Prostate gland (tissue), 2 donors: ENCODE measurements around the gene SFXN4. TPM values are rescaled to one million over a fixed set of nuclear protein-coding genes. Genes with fewer than 3 reads are reported as not detected.

Experiments used
- DNase-seq: peaks from one replicate; pipeline ENCODE4 v3.0.0-alpha.2; 2019; ENCODE audit warnings: low spot score
- H3K27ac ChIP-seq, 2 donors: fragments of 200-600 bp; sonication (generic); 2 replicates each; pipeline ENCODE4 v1.5.1; 2017 to 2019
- H3K27me3 ChIP-seq: fragments of 200-600 bp; sonication (generic); replicated peaks from 2 replicates; pipeline ENCODE4 v1.5.1; 2019; ENCODE audit not compliant: insufficient read depth
- H3K36me3 ChIP-seq, 2 donors: fragments of 200-600 bp; sonication (generic); 1 replicate in 1 of 2; 2 replicates in 1 of 2; pipeline versions ENCODE4 v1.5.1 to v1.8.1; 2017 to 2019
- H3K4me1 ChIP-seq: fragments of 200-600 bp; sonication (generic); replicated peaks from 2 replicates; pipeline ENCODE4 v1.5.1; 2019
- H3K4me3 ChIP-seq, 2 donors: fragments of 200-600 bp; sonication (generic); 2 replicates each; pipeline ENCODE4 v1.5.1; 2017 to 2019
- H3K9me3 ChIP-seq: fragments of 200-600 bp; sonication (generic); 2 replicates; pipeline ENCODE4 v1.5.1; 2017
- CTCF ChIP-seq, 4 experiments: fragments of 200-600 bp in 2 of 4; fragments of 450-650 bp in 2 of 4; sonication (generic) in 2 of 4; IDR thresholded peaks; 1 replicate in 3 of 4; 2 replicates in 1 of 4; pipeline ENCODE4 v1.5.1; 2016 to 2019; ENCODE audit warnings: antibody characterized with exemption in 4 of 4, mild to moderate bottlenecking in 2 of 4, moderate library complexity in 2 of 4
- POLR2A ChIP-seq: fragments of 450-650 bp; IDR thresholded peaks from one replicate; pipeline ENCODE4 v1.6.1; 2016; ENCODE audit warnings: antibody characterized with exemption, mild to moderate bottlenecking
- POLR2AphosphoS5 ChIP-seq: sonication (generic); formaldehyde crosslinking; IDR thresholded peaks from one replicate; pipeline ENCODE4 v1.6.1; 2017; ENCODE audit warnings: antibody characterized with exemption
- WGBS: methylation state at CpG from one replicate; pipeline ENCODE4 v1.1.5; 2018; 5-methylcytosine and 5-hydroxymethylcytosine counted together
- intact Hi-C: fragments of 100-400 bp; cut with DNase I; formaldehyde crosslinking; loops from one replicate; pipeline ENCODE4 v1.14.2; 2022
- total RNA-seq, 2 donors: library from RNA; depleted of rRNA; stranded (reverse); fragments of >200 nt; gene quantifications; one replicate each; pipeline ENCODE4 v1.1.0, GENCODE V29; 2016

SFXN4 gene
- total RNA-seq, 2 donors from 2014 or later: 19.7 to 22.7 TPM

GRCh38 chr10:119129721-119130120 is 35.8 kb downstream of the SFXN4 start:
- no peaks in the 10 kb centered on the region for H3K27me3 ChIP-seq
- TF ChIP-seq CTCF (IDR thresholded peaks at IDR 0.05): no peak
- no peak for TF ChIP-seq POLR2A
- no peak for TF ChIP-seq POLR2AphosphoS5
- intact Hi-C loops: no loop called here
- H3K4me3 ChIP-seq: no peak overlapping the region
- 78% methylated on average over 4 of the region's 4 CpGs for WGBS
- no peak for DNase-seq
- peaks cover 0 to 3% of the 10 kb centered on the region in 2 donors for H3K36me3 ChIP-seq
- H3K27ac ChIP-seq: no peak overlapping the region
- H3K9me3 ChIP-seq: no peaks in the 10 kb centered on the region
- no peaks in the 10 kb centered on the region for H3K4me1 ChIP-seq

- intact Hi-C loops: no loop called here
- H3K27me3 ChIP-seq: no peaks in the 10 kb centered on the region
- H3K4me1 ChIP-seq: no peaks in the 10 kb centered on the region
- no peak overlapping the region for H3K4me3 ChIP-seq
- TF ChIP-seq CTCF (IDR thresholded peaks at IDR 0.05) (no peak), POLR2AphosphoS5 (no peak), POLR2A (no peak)
- no peaks in the 10 kb centered on the region for H3K9me3 ChIP-seq
- no peak for DNase-seq
- no peaks in the 10 kb centered on the region for H3K36me3 ChIP-seq
- no peak overlapping the region for H3K27ac ChIP-seq
- 100% methylated on average over 2 of the region's 2 CpGs for WGBS
Observed at GRCh38 chr10:119125942-119126341, 39.6 kb downstream of the SFXN4 start.

GRCh38 chr10:119120875-119121274 is 44.6 kb downstream of the SFXN4 start:
- H3K27ac ChIP-seq: no peak overlapping the region
- H3K4me1 ChIP-seq: no peaks in the 10 kb centered on the region
- H3K4me3 ChIP-seq: no peak overlapping the region
- WGBS: 97% methylated on average over 2 of the region's 2 CpGs
- H3K27me3 ChIP-seq: no peaks in the 10 kb centered on the region
- H3K9me3 ChIP-seq: no peaks in the 10 kb centered on the region
- no peaks in the 10 kb centered on the region for H3K36me3 ChIP-seq
- DNase-seq: no peak
- no peak for TF ChIP-seq CTCF (IDR thresholded peaks at IDR 0.05)
- no peak for TF ChIP-seq POLR2A
- no peak for TF ChIP-seq POLR2AphosphoS5
- intact Hi-C loops: no loop called here

GRCh38 chr10:119120413-119120867 is 45.1 kb downstream of the SFXN4 start:
- no peaks in the 10 kb centered on the region for H3K36me3 ChIP-seq
- TF ChIP-seq CTCF (IDR thresholded peaks at IDR 0.05) (no peak), POLR2A (no peak), POLR2AphosphoS5 (no peak)
- H3K27ac ChIP-seq: no peak overlapping the region
- no peaks in the 10 kb centered on the region for H3K4me1 ChIP-seq
- H3K4me3 ChIP-seq: no peak overlapping the region
- no peaks in the 10 kb centered on the region for H3K9me3 ChIP-seq
- no peak for DNase-seq
- no peaks in the 10 kb centered on the region for H3K27me3 ChIP-seq
- intact Hi-C loops: no loop called here
- 85% methylated on average over 4 of the region's 4 CpGs for WGBS

GRCh38 chr10:119119400-119119799 is 46.1 kb downstream of the SFXN4 start:
- no peak overlapping the region for H3K4me3 ChIP-seq
- intact Hi-C loops: no loop called here
- no peaks in the 10 kb centered on the region for H3K9me3 ChIP-seq
- no peaks in the 10 kb centered on the region for H3K27me3 ChIP-seq
- no peak for DNase-seq
- WGBS: 100% methylated on average over 1 of the region's 1 CpG
- H3K36me3 ChIP-seq: no peaks in the 10 kb centered on the region
- no peaks in the 10 kb centered on the region for H3K4me1 ChIP-seq
- no peak overlapping the region for H3K27ac ChIP-seq
- no peak for TF ChIP-seq POLR2AphosphoS5
- TF ChIP-seq CTCF (IDR thresholded peaks at IDR 0.05): no peak
- TF ChIP-seq POLR2A: no peak
